HepG2 (cell line): ENCODE measurements around the gene AGTRAP. TPM values are rescaled to one million over a fixed set of nuclear protein-coding genes. Genes with fewer than 3 reads are reported as not detected.

Experiments used
- ATAC-seq: fragments of 200-7000 bp; cut with Tn5 transposase; 3 replicates; pipeline ENCODE4 v1.9.1; 2020; ENCODE audit warnings: mild to moderate bottlenecking, moderate library complexity
- BruUV-seq: library from RNA; stranded (reverse); fragments of 400-500 nt; replicated peaks from 2 replicates; lab custom pipeline; 2021; lab: Mats Ljungman, UMichigan
- CTCF ChIA-PET: fragments of 300-600 bp; formaldehyde crosslinking; extraction: SDS; loops from one replicate; lab custom pipeline; 2021; ENCODE audit warnings: low total read pairs, inconsistent platforms, low intra/inter-chr PET ratio; lab: Yijun Ruan, JAX
- POLR2A ChIA-PET: fragments of 350-600 bp; sonication (Branson Sonifier 250); formaldehyde crosslinking; loops from one replicate; lab custom pipeline; 2020; ENCODE audit warnings: antibody characterized with exemption, inconsistent platforms; lab: Yijun Ruan, JAX
- DNase-seq: peaks from one replicate; pipeline ENCODE4 v3.0.0-alpha.2; 2015; ENCODE audit warnings: low spot score
- FAIRE-seq: peaks from 3 replicates; lab custom pipeline; 2011; peaks lifted over from hg19 to GRCh38; lab: Jason Lieb, UNC
- H2AFZ ChIP-seq: one replicate; pipeline ENCODE4 v1.6.1; 2011; ENCODE audit warnings: low read length, inconsistent platforms
- H3K27ac ChIP-seq: fragments of 300-600 bp; 3 replicates; pipeline ENCODE4 v1.8.0; 2011; ENCODE audit warnings: mixed run types, mild to moderate bottlenecking, mixed read lengths, low read length, inconsistent platforms; ENCODE audit not compliant: insufficient read depth; ENCODE audit errors: extremely low read length
- H3K27me3 ChIP-seq, 2 experiments: fragments of 200-600 bp in 1 of 2; 2 replicates in 1 of 2; 3 replicates in 1 of 2; pipeline versions ENCODE4 v1.6.0 to v1.8.0; 2011; ENCODE audit warnings: low read length in 2 of 2, mild to moderate bottlenecking in 2 of 2, moderate library complexity in 2 of 2, inconsistent platforms in 1 of 2; ENCODE audit not compliant: insufficient read depth in 2 of 2, control insufficient read depth in 1 of 2
- H3K36me3 ChIP-seq, 2 experiments: fragments of 200-600 bp in 1 of 2; replicated peaks in 1 of 2; 2 replicates in 1 of 2; 3 replicates in 1 of 2; pipeline versions ENCODE4 v1.5.1 to v1.8.0; 2011; ENCODE audit warnings: low read length in 2 of 2, inconsistent platforms in 1 of 2; ENCODE audit not compliant: insufficient read depth in 2 of 2, control insufficient read depth in 1 of 2
- H3K4me1 ChIP-seq: 2 replicates; pipeline ENCODE4 v1.5.1; 2012; ENCODE audit warnings: low read length, inconsistent platforms; ENCODE audit not compliant: insufficient read depth
- H3K4me2 ChIP-seq: 2 replicates; pipeline ENCODE4 v1.6.0; 2011; ENCODE audit warnings: low read depth, low read length, inconsistent platforms
- H3K4me3 ChIP-seq, 3 experiments: fragments of 200-600 bp in 1 of 3; sonication (generic), shearing (Covaris generic) in 1 of 3; replicated peaks in 1 of 3; 2 replicates each; pipeline ENCODE4 v1.5.1; 2011 to 2016; ENCODE audit warnings: low read length in 3 of 3, inconsistent platforms in 2 of 3, low read depth in 2 of 3, mild to moderate bottlenecking in 2 of 3, control low read depth in 1 of 3, mixed read lengths in 1 of 3; ENCODE audit not compliant: insufficient read depth in 1 of 3
- H3K79me2 ChIP-seq: one replicate; pipeline ENCODE4 v1.6.1; 2011; ENCODE audit warnings: low read length, inconsistent platforms; ENCODE audit not compliant: insufficient read depth
- H3K9ac ChIP-seq: 2 replicates; pipeline ENCODE4 v1.6.0; 2011; ENCODE audit warnings: mild to moderate bottlenecking, low read depth, low read length, inconsistent platforms; ENCODE audit not compliant: insufficient read depth
- H3K9me3 ChIP-seq: 2 replicates; pipeline ENCODE4 v1.5.1; 2012; ENCODE audit warnings: mild to moderate bottlenecking, low read length
- H4K20me1 ChIP-seq: 2 replicates; pipeline ENCODE4 v1.6.0; 2011; ENCODE audit warnings: inconsistent platforms, mild to moderate bottlenecking, low read length, moderate library complexity; ENCODE audit not compliant: insufficient read depth
- ATF5 ChIP-seq: sonication (generic); formaldehyde crosslinking; IDR thresholded peaks from 2 replicates; pipeline ENCODE4 v1.4.0; 2020; ENCODE audit warnings: mild to moderate bottlenecking, low read depth, missing genetic modification reagents
- HNRNPUL1 ChIP-seq: fragments of 200-400 bp; formaldehyde crosslinking; IDR thresholded peaks from 2 replicates; pipeline ENCODE4 v1.6.1; 2017; ENCODE audit warnings: low read depth, mild to moderate bottlenecking, low read length, moderate library complexity
- ZBTB3 ChIP-seq: sonication (generic); formaldehyde crosslinking; IDR thresholded peaks from 2 replicates; pipeline ENCODE4 v1.4.0; 2020; ENCODE audit warnings: low read depth, mild to moderate bottlenecking, moderate library complexity, missing genetic modification reagents, borderline replicate concordance
- ZNF574 ChIP-seq: sonication (generic); formaldehyde crosslinking; IDR thresholded peaks from 2 replicates; pipeline ENCODE4 v1.4.0; 2020; ENCODE audit warnings: missing genetic modification reagents
- WGBS: methylation state at CpG from one replicate; pipeline ENCODE4 v1.1.6; 2017; ENCODE audit warnings: low lambda C conversion rate; 5-methylcytosine and 5-hydroxymethylcytosine counted together
- in situ Hi-C: cut with HindIII; loops from 2 replicates; pipeline ENCODE4 v1.10.0; 2017; ENCODE audit warnings: low pct_unique_long_range_greater_than_20kb; ENCODE audit not compliant: extremely low pct_ligation_motif_present
- intact Hi-C: fragments of 100-400 bp; cut with micrococcal nuclease; formaldehyde crosslinking; loops from one replicate; pipeline ENCODE4 v1.10.0; 2022; ENCODE audit not compliant: unreplicated experiment
- polyA plus RNA-seq, 8 experiments: library from polyadenylated mRNA; depleted of rRNA in 3 of 8; stranded (reverse) in 7 of 8; unstranded in 1 of 8; fragments of >200 nt; fragmentation: Illumina TruSeq in 4 of 8; extraction: Trizol in 4 of 8; gene quantifications; 2 replicates each; pipeline versions ENCODE4 v1.2.1 to v1.2.3, GENCODE V29; 2011 to 2016; ENCODE audit warnings: low read depth in 4 of 8, missing spikeins in 1 of 8, mixed read lengths in 1 of 8; ENCODE audit not compliant: insufficient read depth in 1 of 8
- total RNA-seq, 5 experiments: library from RNA; depleted of rRNA; stranded (reverse); fragments of >200 nt; fragmentation: Illumina TruSeq; extraction: Trizol; gene quantifications; 2 replicates each; pipeline ENCODE4 v1.2.3, GENCODE V29; 2016; ENCODE audit warnings: low read depth in 1 of 5
- TF ChIP-seq, protein P1 (sequence below): sonication (generic); formaldehyde crosslinking; IDR thresholded peaks from 2 replicates; pipeline ENCODE4 v1.9.0; 2022; ENCODE audit warnings: missing genetic modification reagents, mild to moderate bottlenecking, borderline replicate concordance

Gene AGTRAP
- total and polyA plus RNA-seq, 2 of the 13 experiments (the other 11 are each of a cell fraction or from before 2014, with no cell fraction given) = 28.3 to 32.0 TPM

DNA sequence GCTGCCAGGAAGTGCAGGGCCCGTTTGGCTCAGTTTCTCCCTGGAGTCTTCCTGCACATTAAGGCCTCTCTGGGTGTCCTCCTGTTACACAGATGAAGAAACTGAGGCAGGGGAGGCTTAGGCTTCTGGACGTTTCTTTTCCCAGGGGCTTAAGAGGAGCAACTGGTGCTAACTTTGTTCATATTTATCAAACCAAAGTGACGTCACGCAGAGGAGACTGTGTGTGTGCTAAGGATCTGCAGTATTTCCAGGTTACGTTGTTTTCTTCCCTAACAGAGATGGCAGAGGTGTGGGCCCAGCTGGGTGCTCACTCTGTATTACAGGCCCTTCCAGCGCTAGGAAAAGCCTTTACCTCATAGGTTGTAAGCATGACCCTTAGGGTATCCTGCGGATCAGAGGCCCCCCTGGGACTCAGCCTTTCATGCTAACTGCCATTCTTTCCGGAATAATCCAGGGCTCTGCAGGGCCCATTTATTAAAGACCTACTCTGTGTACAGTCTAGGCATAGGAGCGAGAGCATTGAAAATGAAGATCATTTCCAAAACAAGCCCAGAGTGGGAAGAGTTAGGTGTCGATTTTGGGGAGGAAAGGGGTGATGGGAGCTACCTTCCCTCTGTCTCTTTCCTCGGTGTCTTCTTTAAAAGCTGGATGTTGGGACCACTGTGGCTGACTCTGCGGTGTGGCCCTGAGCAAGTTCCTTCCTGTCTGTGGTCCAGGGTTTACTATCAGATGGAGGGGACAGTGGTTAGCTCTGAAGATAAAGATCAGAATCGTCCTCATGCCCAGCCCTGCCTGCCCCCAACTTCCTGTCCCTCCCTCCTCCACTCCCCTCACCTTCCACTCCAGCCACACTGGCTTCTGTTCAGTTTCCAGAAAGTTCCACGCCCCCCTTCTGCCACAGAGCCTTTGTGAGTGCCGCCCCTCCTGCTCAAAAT lies 4.6 kb downstream of the AGTRAP start:
- FAIRE-seq = no peak

More for the DNA sequence above, 4.6 kb downstream of the AGTRAP start:
- Histone ChIP-seq H3K4me1 (peaks cover 30% of the 10 kb centered on the region), H3K36me3 (no peaks in the 10 kb centered on the region), H3K4me3 (no peak overlapping the region), H3K4me2 (no peak overlapping the region), H3K27me3 (no peaks in the 10 kb centered on the region; a peak in 1 of 5 replicates), H3K79me2 (no peaks in the 10 kb centered on the region), H2AFZ (no peak overlapping the region), H3K9me3 (no peaks in the 10 kb centered on the region), H3K27ac (no peak overlapping the region), H3K9ac (no peak overlapping the region)
- ChIA-PET POLR2A (interaction anchor here (1.3 kb wide), 1 partner anchor 37 kb away, joined by 3 read pairs; no protein-coding TSS in a partner anchor), CTCF (no interaction called here)
- 86% methylated on average over 13 of the region's 15 CpGs for WGBS
- intact Hi-C loops (no loop called here), in situ Hi-C loops (no loop called here)
- no peak for ATAC-seq
- no peak for DNase-seq
- TF ChIP-seq ZBTB3 (CRISPR knock-in tag) = no peak
- TF ChIP-seq HNRNPUL1 = no peak
- TF ChIP-seq, protein P1, sequence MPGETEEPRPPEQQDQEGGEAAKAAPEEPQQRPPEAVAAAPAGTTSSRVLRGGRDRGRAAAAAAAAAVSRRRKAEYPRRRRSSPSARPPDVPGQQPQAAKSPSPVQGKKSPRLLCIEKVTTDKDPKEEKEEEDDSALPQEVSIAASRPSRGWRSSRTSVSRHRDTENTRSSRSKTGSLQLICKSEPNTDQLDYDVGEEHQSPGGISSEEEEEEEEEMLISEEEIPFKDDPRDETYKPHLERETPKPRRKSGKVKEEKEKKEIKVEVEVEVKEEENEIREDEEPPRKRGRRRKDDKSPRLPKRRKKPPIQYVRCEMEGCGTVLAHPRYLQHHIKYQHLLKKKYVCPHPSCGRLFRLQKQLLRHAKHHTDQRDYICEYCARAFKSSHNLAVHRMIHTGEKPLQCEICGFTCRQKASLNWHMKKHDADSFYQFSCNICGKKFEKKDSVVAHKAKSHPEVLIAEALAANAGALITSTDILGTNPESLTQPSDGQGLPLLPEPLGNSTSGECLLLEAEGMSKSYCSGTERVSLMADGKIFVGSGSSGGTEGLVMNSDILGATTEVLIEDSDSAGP (CRISPR knock-in tag) = no peak
- no peak for TF ChIP-seq ATF5 (CRISPR knock-in tag)
- no peak for TF ChIP-seq ZNF574 (CRISPR knock-in tag)
- TF ChIP-seq, all 625 proteins: peak for 0
- no TSS peak for BruUV-seq
- H4K20me1 ChIP-seq = no peaks in the 10 kb centered on the region
